NCI-H128 (cell line): ENCODE data around the gene AUTS2.
"Not testable (repeated sequence)": the region's sequence is repeated elsewhere in the genome, so short reads cannot be mapped to it uniquely, and the experiment has no call there.

Experiments used
- DNase-seq: peaks from one replicate; lab custom pipeline; 2025; ENCODE audit not compliant: unreplicated experiment; lab: John Stamatoyannopoulos, UW

Gene AUTS2

DNA sequence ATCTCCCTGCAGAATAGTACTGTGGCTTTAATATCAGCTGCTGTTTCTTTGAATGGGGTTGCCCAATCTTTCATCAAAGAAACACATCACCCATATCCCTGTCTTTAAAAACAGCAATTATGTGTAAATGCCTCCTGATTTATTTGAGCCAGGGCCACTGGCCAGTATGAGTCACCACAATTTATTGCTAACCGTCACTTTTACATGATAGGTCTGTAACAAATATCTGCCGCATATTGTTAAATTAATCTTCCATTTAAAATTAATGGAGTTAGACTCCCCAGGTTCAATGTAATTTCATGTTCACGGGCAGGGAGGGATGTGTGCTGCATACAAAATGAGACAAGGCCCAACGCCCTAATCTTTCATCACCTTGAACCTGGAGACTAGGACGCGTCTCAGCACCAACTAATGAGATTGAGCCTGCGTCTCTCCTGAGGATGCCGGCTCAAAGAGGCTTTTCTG is 673.4 kb downstream of the AUTS2 start:
- no peak for DNase-seq

GRCh38 chr7:70275570-70275969 is 677.3 kb downstream of the AUTS2 start:
- DNase-seq, result not testable (repeated sequence)

- DNase-seq, result no peak
Observed at GRCh38 chr7:70285187-70285586, 686.9 kb downstream of the AUTS2 start.

GRCh38 chr7:70285854-70286253 is 687.6 kb downstream of the AUTS2 start:
- DNase-seq, result no peak

- DNase-seq, result no peak
Observed at GRCh38 chr7:70288781-70289456, 690.6 kb downstream of the AUTS2 start.

DNA sequence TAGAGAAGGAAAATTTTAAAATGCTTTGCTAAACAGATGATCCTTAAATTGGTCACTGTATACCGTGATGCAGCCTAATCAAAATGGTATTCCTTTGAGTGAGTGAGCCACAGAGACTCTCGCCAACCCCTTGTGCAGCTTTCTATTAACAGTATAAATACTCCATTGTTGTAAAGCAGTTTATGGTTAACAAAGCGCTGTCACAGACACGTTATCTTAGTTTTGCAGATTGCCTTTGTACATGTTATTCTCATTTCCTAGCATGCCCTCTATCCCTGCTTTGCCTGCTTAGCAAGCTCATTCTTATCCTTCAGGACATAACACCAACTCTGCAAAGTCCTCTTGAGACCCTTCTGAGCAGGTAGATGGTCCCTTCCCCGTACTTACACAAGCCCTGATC is 694.4 kb downstream of the AUTS2 start:
- DNase-seq, result no peak

DNA sequence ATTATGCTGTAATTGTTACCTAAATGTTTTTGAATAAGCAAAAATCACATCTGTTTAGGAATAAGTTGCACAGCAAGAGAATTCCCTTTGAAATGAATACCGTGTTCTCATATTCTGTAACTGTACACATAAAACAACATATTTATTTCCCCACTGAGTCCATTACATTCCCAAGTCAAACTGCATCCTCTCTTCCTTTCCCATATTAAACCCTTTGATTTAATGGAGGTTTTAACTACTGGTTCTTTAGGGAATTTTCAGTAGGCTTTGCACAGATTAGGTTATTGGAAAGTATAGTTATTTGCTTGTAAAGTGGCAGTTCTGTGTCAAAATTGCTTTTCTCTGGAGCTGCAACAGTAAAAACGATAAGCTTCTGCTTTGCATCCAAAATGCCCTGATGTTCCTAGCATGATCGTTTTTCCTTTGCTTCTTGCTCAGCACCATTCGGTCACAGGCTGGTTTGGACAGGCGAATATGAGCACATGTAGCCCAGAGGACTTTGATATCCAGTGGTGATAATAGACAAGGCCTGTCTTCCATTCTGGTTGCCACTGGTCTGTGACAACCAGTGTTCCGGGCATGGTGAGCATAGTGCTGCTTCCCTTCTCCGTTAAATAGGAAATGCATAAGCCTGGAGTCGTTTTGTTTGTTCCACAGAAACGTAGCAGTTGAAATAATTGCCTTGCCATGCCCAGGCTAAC is 696.1 kb downstream of the AUTS2 start:
- DNase-seq, result no peak

GRCh38 chr7:70298780-70299471 is 700.7 kb downstream of the AUTS2 start:
- DNase-seq, result no peak

GRCh38 chr7:70299472-70299807 is 701.2 kb downstream of the AUTS2 start:
- DNase-seq, result no peak

GRCh38 chr7:70301673-70302185 is 703.5 kb downstream of the AUTS2 start:
- no peak for DNase-seq

DNA sequence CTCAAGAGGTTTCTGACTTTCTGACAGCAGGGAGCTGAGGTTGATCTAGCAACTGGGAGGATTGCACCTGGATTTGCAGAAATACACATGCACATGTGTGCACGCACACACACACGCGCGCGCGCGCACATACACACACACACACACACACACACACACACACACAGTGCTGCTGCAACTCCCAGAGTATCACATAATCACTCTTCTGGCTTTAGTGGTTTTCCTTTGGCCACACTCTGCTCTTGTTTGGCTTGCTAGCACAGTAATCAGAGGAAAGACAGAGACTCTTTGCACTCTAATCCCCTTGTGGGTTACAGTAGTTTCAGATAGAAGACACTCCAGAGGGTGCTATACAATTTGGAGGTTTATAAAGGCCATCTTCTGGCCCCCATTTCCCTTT is 705.0 kb downstream of the AUTS2 start:
- DNase-seq, result no peak

GRCh38 chr7:70303780-70304179 is 705.5 kb downstream of the AUTS2 start:
- no peak for DNase-seq

DNA sequence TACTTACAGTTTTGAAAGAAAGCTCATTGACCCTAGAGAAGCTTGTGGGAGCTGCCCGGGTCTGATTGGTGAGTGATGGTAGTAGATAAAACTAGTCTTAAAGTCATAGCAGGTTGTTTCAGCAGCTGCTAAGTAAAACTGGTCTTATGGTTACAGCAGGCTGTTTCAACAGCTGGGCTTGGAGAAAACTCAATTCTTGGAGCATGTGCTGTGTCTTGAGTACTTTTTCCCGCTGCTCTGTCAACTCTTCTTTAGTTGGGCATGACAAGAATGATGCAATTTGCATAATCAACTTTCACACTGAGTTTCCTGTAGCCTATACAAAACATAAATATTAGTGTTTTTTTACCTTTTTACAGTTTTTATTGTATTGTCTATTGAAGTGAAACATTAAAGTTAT is 707.9 kb downstream of the AUTS2 start:
- DNase-seq, result no peak

GRCh38 chr7:70307544-70308106 is 709.4 kb downstream of the AUTS2 start:
- DNase-seq, result no peak

DNA sequence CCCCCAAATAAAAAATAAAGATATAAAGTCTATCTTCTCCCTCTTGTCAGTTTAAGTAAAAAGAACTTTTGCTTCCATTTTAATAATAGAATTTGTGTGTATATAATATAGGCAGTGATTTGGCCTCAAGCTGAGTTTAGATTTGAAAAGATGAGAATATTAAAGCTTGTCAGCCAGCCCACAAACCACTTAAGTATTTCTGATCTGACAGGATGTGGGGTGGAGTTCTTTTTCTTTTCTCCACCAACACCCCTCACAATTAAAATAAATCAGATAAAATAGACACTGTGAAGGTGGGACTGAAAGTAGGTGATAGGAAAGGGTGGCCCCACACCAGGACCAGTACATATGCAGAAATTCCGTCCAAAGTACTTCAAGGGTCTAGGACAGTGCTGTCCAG is 714.1 kb downstream of the AUTS2 start:
- no peak for DNase-seq

DNA sequence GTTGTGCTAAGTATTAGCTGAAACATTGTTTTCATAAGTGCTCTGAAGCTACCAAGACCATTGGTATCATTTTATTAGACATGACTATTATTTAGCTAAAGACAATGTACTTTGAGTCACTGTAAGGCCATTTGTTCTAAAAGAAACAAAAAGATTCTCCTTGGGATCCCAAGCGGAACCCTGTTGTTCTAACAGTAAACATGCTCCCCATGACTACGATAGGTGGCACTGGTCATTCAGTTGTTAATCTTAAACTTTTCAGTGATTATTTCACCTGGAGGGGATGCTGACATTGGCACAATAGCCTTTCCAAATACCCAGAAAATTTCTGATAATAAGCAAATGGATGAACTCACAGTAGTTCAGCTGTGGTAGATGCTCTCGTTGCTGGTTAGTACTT is 715.0 kb downstream of the AUTS2 start:
- DNase-seq, result no peak

- no peak for DNase-seq
Observed at GRCh38 chr7:70313687-70314086, 715.4 kb downstream of the AUTS2 start.

DNA sequence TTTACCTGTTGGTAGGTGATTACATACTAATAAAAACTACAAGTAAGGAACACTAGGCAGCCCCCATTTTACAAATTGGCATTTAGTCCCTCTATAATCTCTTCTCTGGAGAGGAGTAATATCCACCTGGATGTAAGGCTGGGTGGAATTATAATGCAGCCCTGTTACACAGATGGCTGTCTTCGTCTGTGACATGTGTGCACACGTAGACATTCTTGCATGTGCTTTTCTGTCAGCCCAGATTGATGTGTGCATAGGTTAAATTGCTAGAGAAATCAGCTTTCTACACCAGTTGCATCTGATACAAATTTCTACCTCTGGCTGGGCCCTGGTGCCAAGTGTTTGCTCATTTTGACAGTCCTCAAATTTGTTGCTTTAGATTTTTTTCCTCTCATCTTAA is 715.9 kb downstream of the AUTS2 start:
- DNase-seq, result no peak

GRCh38 chr7:70316745-70317144 is 718.5 kb downstream of the AUTS2 start:
- no peak for DNase-seq

- DNase-seq, result no peak
Observed at GRCh38 chr7:70317356-70317755, 719.1 kb downstream of the AUTS2 start.

GRCh38 chr7:70318511-70318910 is 720.2 kb downstream of the AUTS2 start:
- no peak for DNase-seq

GRCh38 chr7:70319057-70319456 is 720.8 kb downstream of the AUTS2 start:
- no peak for DNase-seq
